Measurements from ENCODE around the gene SKI. TPM values are rescaled to one million over a fixed set of nuclear protein-coding genes. Genes with fewer than 3 reads are reported as not detected.

Gene SKI
- total and polyA plus RNA-seq, 2 of the 4 experiments (the other 2 are of a cell fraction): 2.3 to 20.1 TPM

- ATAC-seq (ENCODE audit: low read depth) (no peak), DNase-seq (no peak)
- H4K5ac ChIP-seq (ENCODE audit: low read depth, low read length): no peak overlapping the region
- peaks cover 100% of the 10 kb centered on the region for H4K20me1 ChIP-seq (ENCODE audit: insufficient read depth, low read length)
- no peak overlapping the region for H2AFZ ChIP-seq (replicated peaks; ENCODE audit: low read length, poor library complexity)
- no peak overlapping the region for H2BK15ac ChIP-seq (ENCODE audit: low read depth, low read length)
- H4K91ac ChIP-seq (ENCODE audit: insufficient read depth, low read depth, low read length): no peak overlapping the region
- no peak overlapping the region for H2AK5ac ChIP-seq (ENCODE audit: low read depth, low read length)
- H3K23ac ChIP-seq (ENCODE audit: low read depth, low read length): no peak overlapping the region
- 93% methylated on average over 15 of the region's 28 CpGs; no CpG with 5 or more reads in 1 of the 2 experiments for WGBS, 2 experiments (ENCODE audit: extremely low coverage in 2 of 2, insufficient read length in 1 of 2)
- no peak overlapping the region for H2AK9ac ChIP-seq (replicated peaks; ENCODE audit: low read depth, low read length, poor library complexity)
- H3K4ac ChIP-seq (ENCODE audit: low read depth, low read length): no peak overlapping the region
- no peak overlapping the region for H2BK5ac ChIP-seq (ENCODE audit: low read depth, low read length, poor library complexity, severe bottlenecking)
- no peak overlapping the region for H3K27ac ChIP-seq (ENCODE audit: insufficient read depth, low read length)
- H2BK120ac ChIP-seq (ENCODE audit: low read depth, low read length): no peak overlapping the region
- ChIA-PET CTCF (no interaction called here), POLR2A (ENCODE audit: unreplicated experiment) (no interaction called here)
- BruUV-seq (replicated peaks): no TSS peak
- H3K9me1 ChIP-seq (ENCODE audit: insufficient read depth, low read length): peaks cover 53% of the 10 kb centered on the region
- in situ Hi-C loops (cut with MboI; ENCODE audit: low sequenced_read_pairs): no loop called here
- H3K56ac ChIP-seq (ENCODE audit: extremely low read depth, insufficient read depth, low read length): no peak overlapping the region
- H3K4me3 ChIP-seq (ENCODE audit: insufficient read depth, low read depth, low read length): no peak overlapping the region
- H3K79me1 ChIP-seq (ENCODE audit: low read depth in 1 of 2, low read length in 2 of 2): peaks cover 0 to 86% of the 10 kb centered on the region in 2 experiments; a peak in 2 of 4 replicates
- dilution Hi-C loops (cut with HindIII; ENCODE audit: low sequenced_read_pairs, unreplicated experiment): no loop called here
- no peak for TF ChIP-seq ELK1 (IDR thresholded peaks at IDR 0.05; ENCODE audit: borderline replicate concordance, low read depth, low read length)
- no peak for TF ChIP-seq RFX5 (IDR thresholded peaks at IDR 0.05; ENCODE audit: low read depth, low read length)
- TF ChIP-seq CTCF (conservative IDR thresholded peaks at IDR 0.05; ENCODE audit: low read depth, low read length): no peak
- no peak for TF ChIP-seq NFE2L2 (IDR thresholded peaks at IDR 0.05; ENCODE audit: low read depth, low read length)
- no peak for TF ChIP-seq RCOR1 (IDR thresholded peaks at IDR 0.05; ENCODE audit: insufficient replicate concordance, low read length)
- TF ChIP-seq MAZ (IDR thresholded peaks at IDR 0.05; ENCODE audit: borderline replicate concordance, low read depth, low read length): no peak
- no peak for TF ChIP-seq CHD1 (IDR thresholded peaks at IDR 0.05; ENCODE audit: low read depth, low read length)
- TF ChIP-seq MAFK (IDR thresholded peaks at IDR 0.05; ENCODE audit: low read depth, low read length): no peak
- no peak for TF ChIP-seq RAD21 (IDR thresholded peaks at IDR 0.05; ENCODE audit: low read length)
- TF ChIP-seq MXI1 (IDR thresholded peaks at IDR 0.05; ENCODE audit: borderline replicate concordance, low read depth, low read length): no peak
- no peak overlapping the region for H3K4me2 ChIP-seq (ENCODE audit: low read depth, low read length)
- no peak overlapping the region for H3K14ac ChIP-seq (replicated peaks; ENCODE audit: low read depth, low read length)
- intact Hi-C loops (cut with micrococcal nuclease): no loop called here
- no peak overlapping the region for H4K8ac ChIP-seq (ENCODE audit: low read depth in 2 of 2, low read length in 2 of 2)
- peaks cover 37% of the 10 kb centered on the region for H3K4me1 ChIP-seq (ENCODE audit: control insufficient read depth, insufficient read depth, low read length)
- no peaks in the 10 kb centered on the region for H3K9me3 ChIP-seq (ENCODE audit: control insufficient read depth, insufficient read depth, low read length)
- H3K18ac ChIP-seq (ENCODE audit: low read depth, low read length): no peak overlapping the region
- no peak overlapping the region for H2BK20ac ChIP-seq (ENCODE audit: low read depth, low read length)
- no peak overlapping the region for H3K9ac ChIP-seq (ENCODE audit: low read depth, low read length)
- no peaks in the 10 kb centered on the region for H3K36me3 ChIP-seq (ENCODE audit: control insufficient read depth, insufficient read depth, low read length)
- H3K27me3 ChIP-seq (ENCODE audit: control insufficient read depth, insufficient read depth, low read length): no peaks in the 10 kb centered on the region
Measured at GRCh38 chr1:2269193-2269921, 41.2 kb downstream of the SKI start.
